ENCODE data around the gene CYREN. TPM values are rescaled to one million over a fixed set of nuclear protein-coding genes. Genes with fewer than 3 reads are reported as not detected.
A peak's percentile ranks its signal among the peaks of the same experiment; 100 is the strongest.

The CYREN gene
- total and polyA plus RNA-seq, 2 donors (not counting 1 experiment from before 2014, with no cell fraction given) = 24.4 to 34.5 TPM

- H3K4me3 ChIP-seq (replicated peaks in 1 of 4; ENCODE audit: control extremely low read depth in 1 of 4, insufficient read depth in 1 of 4, low read depth in 3 of 4, low read length in 4 of 4) = no peak overlapping the region
- H3K36me3 ChIP-seq (ENCODE audit: control insufficient read depth, insufficient read depth, low read length) = peaks cover 11% of the 10 kb centered on the region
- H2AFZ ChIP-seq (ENCODE audit: low read length) = no peak overlapping the region
- no peak for DNase-seq (ENCODE audit: low read depth in 2 of 2)
- no peak overlapping the region for H3K4me2 ChIP-seq (ENCODE audit: extremely low read depth, insufficient read depth, low read length)
- H3K9ac ChIP-seq (ENCODE audit: insufficient read depth, low read length) = no peak overlapping the region
- H3K4me1 ChIP-seq (ENCODE audit: control insufficient read depth, extremely low read depth, insufficient read depth, low read length) = peaks cover 15% of the 10 kb centered on the region
- no peaks in the 10 kb centered on the region for H3K79me2 ChIP-seq (ENCODE audit: control insufficient read depth, insufficient read depth, low read length)
- TF ChIP-seq CTCF (conservative IDR thresholded peaks at IDR 0.05 in 1 of 2, IDR thresholded peaks at IDR 0.05 in 1 of 2; ENCODE audit: low read depth in 1 of 2, low read length in 2 of 2) = no peak
- TF ChIP-seq EZH2 (IDR thresholded peaks at IDR 0.05; ENCODE audit: low read length, missing control alignments) = no peak
- H4K20me1 ChIP-seq (ENCODE audit: control insufficient read depth, extremely low read depth, insufficient read depth, low read length) = no peaks in the 10 kb centered on the region
- H3K27ac ChIP-seq (ENCODE audit: insufficient read depth, low read length) = no peak overlapping the region
- no peaks in the 10 kb centered on the region for H3K27me3 ChIP-seq (ENCODE audit: control insufficient read depth, insufficient read depth, low read length)
- no peaks in the 10 kb centered on the region for H3K9me3 ChIP-seq (ENCODE audit: control insufficient read depth, insufficient read depth, low read depth, low read length)
Measured at GRCh38 chr7:135160858-135161653, 9.5 kb downstream of the CYREN start.

GRCh38 chr7:135160098-135160857 lies 10.2 kb downstream of the CYREN start:
- peaks cover 15% of the 10 kb centered on the region for H3K4me1 ChIP-seq (ENCODE audit: control insufficient read depth, extremely low read depth, insufficient read depth, low read length)

DNA sequence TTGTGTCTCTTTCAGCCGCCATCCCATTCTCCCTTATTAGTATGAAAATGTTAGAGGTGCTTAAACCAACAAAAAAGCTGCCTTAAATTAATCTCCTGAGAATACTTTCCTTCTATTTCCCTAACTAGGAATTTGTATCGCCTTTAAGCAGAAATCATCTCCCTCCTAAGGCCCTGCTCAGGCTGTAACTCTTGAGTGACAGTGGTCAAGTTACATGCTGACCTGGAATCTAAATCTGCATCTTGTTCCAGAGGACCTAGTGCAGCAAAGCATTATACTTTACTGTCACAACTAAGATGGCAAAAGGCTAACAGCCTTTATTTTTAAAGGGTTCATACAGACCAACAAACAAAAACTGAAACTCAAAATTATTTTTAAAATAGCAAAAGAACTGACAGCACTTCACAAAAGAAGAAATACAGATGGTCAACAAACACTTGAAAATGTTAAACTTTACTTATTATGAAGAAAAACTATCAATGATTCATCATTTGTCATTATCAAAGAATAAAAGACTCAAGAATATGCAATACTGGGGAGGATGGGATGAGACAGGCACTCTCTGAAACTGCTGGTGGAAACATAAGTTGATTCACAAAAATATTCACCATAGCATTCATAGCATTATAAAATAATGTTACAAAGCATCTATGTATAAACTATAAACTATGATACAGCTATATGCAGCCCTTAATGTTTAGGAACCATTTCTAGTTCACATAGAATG lies 11.0 kb downstream of the CYREN start:
- Histone ChIP-seq H3K4me3 (replicated peaks in 1 of 4; ENCODE audit: control extremely low read depth in 1 of 4, insufficient read depth in 1 of 4, low read depth in 3 of 4, low read length in 4 of 4) (no peak overlapping the region), H3K27ac (ENCODE audit: insufficient read depth, low read length) (peak overlapping the region; percentile 40), H3K79me2 (ENCODE audit: control insufficient read depth, insufficient read depth, low read length) (no peaks in the 10 kb centered on the region), H3K36me3 (ENCODE audit: control insufficient read depth, insufficient read depth, low read length) (peaks cover under 1% of the 10 kb centered on the region), H3K9me3 (ENCODE audit: control insufficient read depth, insufficient read depth, low read depth, low read length) (no peaks in the 10 kb centered on the region), H3K9ac (ENCODE audit: insufficient read depth, low read length) (no peak overlapping the region), H3K27me3 (ENCODE audit: control insufficient read depth, insufficient read depth, low read length) (no peaks in the 10 kb centered on the region), H3K4me1 (ENCODE audit: control insufficient read depth, extremely low read depth, insufficient read depth, low read length) (peaks cover 15% of the 10 kb centered on the region), H3K4me2 (ENCODE audit: extremely low read depth, insufficient read depth, low read length) (peak overlapping the region; percentile 37), H2AFZ (ENCODE audit: low read length) (no peak overlapping the region), H4K20me1 (ENCODE audit: control insufficient read depth, extremely low read depth, insufficient read depth, low read length) (no peaks in the 10 kb centered on the region)
- no peak for TF ChIP-seq CTCF (conservative IDR thresholded peaks at IDR 0.05 in 1 of 2, IDR thresholded peaks at IDR 0.05 in 1 of 2; ENCODE audit: low read depth in 1 of 2, low read length in 2 of 2)
- TF ChIP-seq EZH2 (IDR thresholded peaks at IDR 0.05; ENCODE audit: low read length, missing control alignments) = no peak
- DNase-seq (ENCODE audit: low read depth in 2 of 2) = no peak

More at GRCh38 chr7:135160098-135160857, 10.2 kb downstream of the CYREN start:
- H3K9ac ChIP-seq (ENCODE audit: insufficient read depth, low read length) = no peak overlapping the region
- H3K27ac ChIP-seq (ENCODE audit: insufficient read depth, low read length) = peak overlapping the region; percentile 40
- no peaks in the 10 kb centered on the region for H3K79me2 ChIP-seq (ENCODE audit: control insufficient read depth, insufficient read depth, low read length)
- no peaks in the 10 kb centered on the region for H3K9me3 ChIP-seq (ENCODE audit: control insufficient read depth, insufficient read depth, low read depth, low read length)
- no peaks in the 10 kb centered on the region for H4K20me1 ChIP-seq (ENCODE audit: control insufficient read depth, extremely low read depth, insufficient read depth, low read length)
- no peak for TF ChIP-seq EZH2 (IDR thresholded peaks at IDR 0.05; ENCODE audit: low read length, missing control alignments)
- no peaks in the 10 kb centered on the region for H3K27me3 ChIP-seq (ENCODE audit: control insufficient read depth, insufficient read depth, low read length)
- peak; percentile 52 to 55 for DNase-seq (ENCODE audit: low read depth in 2 of 2)
- peaks cover 5% of the 10 kb centered on the region for H3K36me3 ChIP-seq (ENCODE audit: control insufficient read depth, insufficient read depth, low read length)
- H2AFZ ChIP-seq (ENCODE audit: low read length) = no peak overlapping the region
- H3K4me2 ChIP-seq (ENCODE audit: extremely low read depth, insufficient read depth, low read length) = peak overlapping the region; percentile 21
- no peak overlapping the region for H3K4me3 ChIP-seq (replicated peaks in 1 of 4; ENCODE audit: control extremely low read depth in 1 of 4, insufficient read depth in 1 of 4, low read depth in 3 of 4, low read length in 4 of 4)
